Activated CD8-positive, alpha-beta memory T cell treated with anti-CD3 and anti-CD28 coated beads for 36 hours (primary cell): Measurements from ENCODE around the gene POC5. TPM values are rescaled to one million over a fixed set of nuclear protein-coding genes. Genes with fewer than 3 reads are reported as not detected.
"Not testable (repeated sequence)": the region's sequence is repeated elsewhere in the genome, so short reads cannot be mapped to it uniquely, and the experiment has no call there.

Experiments
- CTCF ChIA-PET: fragments of 350-600 bp; sonication (Branson Sonifier 250); formaldehyde crosslinking; loops from one replicate; lab custom pipeline; 2021; ENCODE audit warnings: antibody characterized with exemption; lab: Charles Lee
- POLR2A ChIA-PET: fragments of 350-600 bp; sonication (Branson Sonifier 250); formaldehyde crosslinking; loops from one replicate; lab custom pipeline; 2021; ENCODE audit warnings: antibody characterized with exemption; lab: Charles Lee
- total RNA-seq, 2 experiments: library from RNA; stranded (reverse); gene quantifications; one replicate each; pipeline ENCODE4 v1.2.3, GENCODE V29; 2021

The POC5 gene
- total RNA-seq, 2 experiments from 2014 or later = 11.3 to 11.7 TPM

DNA sequence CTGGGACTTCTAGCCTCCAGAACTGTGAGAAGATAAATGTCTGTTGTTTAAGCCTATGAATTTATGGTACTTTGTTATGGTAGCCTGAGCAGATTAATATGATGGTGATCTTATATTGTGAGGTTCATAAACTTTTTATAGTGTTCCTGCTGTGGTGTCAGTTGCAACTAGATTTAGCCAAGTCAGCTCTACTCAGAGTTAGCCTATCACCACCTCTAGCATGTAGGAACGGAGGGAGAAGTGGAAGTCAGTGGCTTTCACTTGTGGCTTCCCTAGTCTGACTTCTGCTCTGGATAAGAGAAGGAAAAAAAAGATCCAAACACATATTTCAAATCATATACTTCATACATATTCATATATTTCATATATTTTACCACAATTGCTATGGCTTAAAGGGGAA is 6.6 kb downstream of the POC5 start:
- ChIA-PET CTCF (no interaction called here), POLR2A (no interaction called here)

DNA sequence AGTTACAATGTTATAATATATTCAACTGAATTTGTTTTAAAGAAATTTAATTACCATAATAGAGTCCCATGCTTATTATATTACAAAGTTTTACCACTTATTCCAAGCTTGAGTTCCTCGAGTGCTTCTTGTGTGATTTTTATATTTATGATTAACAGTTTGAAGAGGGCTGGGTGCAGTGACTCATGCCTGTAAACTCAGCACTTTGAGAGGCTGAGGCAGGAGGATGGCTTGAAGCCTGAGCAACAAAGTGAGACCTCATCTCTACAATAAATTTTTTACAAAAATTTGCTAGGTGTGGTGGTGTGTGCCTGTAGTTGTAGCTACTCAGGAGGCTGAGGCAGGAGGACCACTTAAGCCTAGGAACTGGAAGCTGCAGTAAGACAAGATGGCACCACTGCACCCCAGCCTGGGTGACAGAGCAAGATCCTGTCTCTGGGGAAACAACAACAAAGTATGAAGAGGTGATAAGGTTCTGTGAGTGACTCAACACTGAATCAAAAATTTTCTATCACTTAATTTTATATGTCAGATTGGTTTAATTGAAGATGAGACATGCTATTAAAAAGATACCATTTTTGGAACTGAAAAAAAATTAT is 9.2 kb downstream of the POC5 start:
- ChIA-PET POLR2A (no interaction called here), CTCF (no interaction called here)

DNA sequence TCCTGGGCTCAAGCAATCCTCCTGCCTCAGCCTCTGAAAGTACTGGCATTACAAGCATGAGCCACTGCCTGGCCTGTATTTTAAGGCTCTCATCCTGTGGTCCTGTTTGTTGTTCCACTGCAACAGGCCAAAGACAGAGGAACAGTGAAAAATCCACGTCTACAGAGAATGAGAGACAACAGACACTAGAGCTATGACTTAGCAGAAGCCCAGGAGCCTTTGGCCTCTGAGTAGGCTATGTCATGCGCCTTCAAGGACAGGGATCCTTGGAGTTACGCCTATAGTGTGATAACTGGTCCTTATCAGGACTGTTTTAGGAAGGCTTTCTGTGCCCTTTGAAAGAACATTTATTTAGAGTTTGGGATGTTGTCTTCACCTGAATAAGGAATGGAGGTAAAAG is 10.5 kb downstream of the POC5 start:
- CTCF ChIA-PET = no interaction called here
- POLR2A ChIA-PET = no interaction called here

DNA sequence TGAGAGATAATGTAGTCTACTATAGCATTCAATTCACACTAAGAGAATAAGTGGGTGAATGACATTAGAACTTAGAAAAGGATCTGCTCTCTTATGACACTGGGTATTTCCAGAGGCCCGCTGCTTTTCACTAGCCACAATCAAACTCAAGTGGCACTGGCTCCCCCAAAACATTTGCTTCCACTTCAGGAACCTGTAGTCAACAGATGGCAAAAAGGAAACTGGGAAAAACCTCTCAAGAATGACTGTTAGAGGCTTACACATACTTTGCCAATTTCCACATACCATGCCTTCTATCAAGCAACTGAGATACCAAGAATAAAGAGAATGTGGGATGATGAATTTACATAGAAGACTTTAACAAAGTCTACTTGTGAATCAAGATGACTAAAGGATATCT is 11.2 kb downstream of the POC5 start:
- CTCF ChIA-PET = no interaction called here
- POLR2A ChIA-PET = no interaction called here

DNA sequence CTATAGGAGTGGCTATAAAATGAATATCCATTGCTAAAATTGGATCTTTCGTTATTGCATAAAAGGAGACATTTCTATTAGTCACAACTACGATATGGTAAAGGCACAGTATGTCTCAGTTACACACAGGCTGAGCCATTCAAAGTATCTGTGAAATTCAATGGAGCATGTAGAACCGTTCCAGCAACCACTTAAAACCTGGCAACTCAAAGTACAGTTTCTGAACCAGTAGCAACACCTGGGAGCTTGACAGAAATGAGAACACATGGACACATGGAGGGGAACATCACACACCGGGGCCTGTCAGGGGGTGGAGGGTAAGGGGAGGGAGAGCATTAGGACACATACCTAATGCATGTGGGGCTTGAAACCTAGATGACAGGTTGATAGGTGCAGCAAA is 15.4 kb downstream of the POC5 start:
- ChIA-PET POLR2A (no interaction called here), CTCF (no interaction called here)

DNA sequence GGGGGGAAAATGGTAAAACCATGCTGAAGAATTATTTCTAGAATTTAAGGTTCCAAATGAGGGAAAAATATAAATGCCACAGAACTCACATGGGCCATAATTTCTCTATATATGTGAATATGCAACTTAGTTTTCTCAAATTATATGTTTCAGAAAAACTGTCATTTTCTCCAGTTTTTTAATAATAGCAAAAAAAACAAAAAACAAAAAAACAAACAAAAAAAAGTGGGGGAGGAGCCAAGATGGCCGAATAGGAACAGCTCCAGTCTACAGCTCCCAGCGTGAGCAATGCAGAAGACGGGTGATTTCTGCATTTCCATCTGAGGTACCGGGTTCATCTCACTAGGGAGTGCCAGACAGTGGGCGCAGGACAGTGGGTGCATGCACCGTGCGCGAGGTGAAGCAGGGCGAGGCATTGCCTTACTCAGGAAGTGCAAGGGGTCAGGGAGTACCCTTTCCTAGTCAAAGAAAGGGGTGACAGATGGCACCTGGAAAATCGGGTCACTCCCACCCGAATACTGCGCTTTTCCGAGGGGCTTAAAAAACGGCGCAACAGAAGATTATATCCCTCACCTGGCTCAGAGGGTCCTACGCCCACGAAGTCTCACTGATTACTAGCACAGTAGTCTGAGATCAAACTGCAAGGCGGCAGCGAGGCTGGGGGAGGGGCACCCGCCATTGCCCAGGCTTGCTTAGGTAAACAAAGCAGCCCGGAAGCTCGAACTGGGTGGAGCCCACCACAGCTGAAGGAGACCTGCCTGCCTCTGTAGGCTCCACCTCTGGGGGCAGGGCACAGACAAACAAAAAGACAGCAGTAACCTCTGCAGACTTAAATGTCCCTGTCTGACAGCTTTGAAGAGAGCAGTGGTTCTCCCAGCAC is 21.5 kb downstream of the POC5 start:
- CTCF ChIA-PET, POLR2A ChIA-PET: not testable (repeated sequence)

DNA sequence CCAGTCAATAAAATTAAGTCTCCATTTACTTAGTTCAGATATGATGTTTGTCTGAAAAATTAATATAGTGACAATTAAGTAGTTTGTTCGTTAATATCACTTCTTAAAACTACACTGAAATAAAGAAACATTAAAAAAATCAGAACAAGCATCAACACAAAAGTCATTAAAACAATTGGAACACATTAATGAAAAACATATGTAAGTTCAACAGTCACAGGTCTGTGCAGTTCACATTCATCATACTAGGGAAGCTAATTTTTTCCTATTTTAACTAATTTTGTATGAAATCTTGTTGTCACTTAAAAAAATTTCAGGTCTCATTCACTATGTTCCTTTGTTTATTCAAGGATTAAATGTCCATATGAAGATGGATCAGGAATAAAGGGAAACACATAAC is 22.5 kb downstream of the POC5 start:
- POLR2A ChIA-PET = no interaction called here

DNA sequence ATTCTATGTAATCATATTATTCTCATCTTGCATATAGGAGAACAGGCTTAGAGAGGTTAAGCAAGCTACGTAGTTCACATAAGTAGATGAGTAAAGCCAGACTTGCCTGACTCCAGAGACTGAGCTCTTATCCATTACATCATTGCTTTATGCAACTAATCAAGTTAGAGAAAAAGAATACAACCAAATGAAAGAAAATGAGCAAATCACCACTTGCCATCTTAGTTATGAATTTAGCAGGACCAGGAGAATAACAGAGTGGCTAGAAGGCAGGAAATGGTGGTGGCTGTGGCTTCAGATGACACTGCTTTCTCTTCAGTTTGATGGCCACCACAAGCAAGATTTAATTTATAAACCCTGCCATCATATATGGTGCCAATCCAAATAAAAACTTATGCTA is 26.6 kb downstream of the POC5 start:
- POLR2A ChIA-PET = interaction anchor here (0.6 kb wide), 1 partner anchor 41 kb away, joined by 3 read pairs; no protein-coding TSS in a partner anchor
- CTCF ChIA-PET = interaction anchor here (1.1 kb wide), 1 partner anchor 26 kb away, joined by 3 read pairs; the partner anchor contains the start of gene POC5

More for the DNA sequence above, 22.5 kb downstream of the POC5 start:
- CTCF ChIA-PET = no interaction called here

DNA sequence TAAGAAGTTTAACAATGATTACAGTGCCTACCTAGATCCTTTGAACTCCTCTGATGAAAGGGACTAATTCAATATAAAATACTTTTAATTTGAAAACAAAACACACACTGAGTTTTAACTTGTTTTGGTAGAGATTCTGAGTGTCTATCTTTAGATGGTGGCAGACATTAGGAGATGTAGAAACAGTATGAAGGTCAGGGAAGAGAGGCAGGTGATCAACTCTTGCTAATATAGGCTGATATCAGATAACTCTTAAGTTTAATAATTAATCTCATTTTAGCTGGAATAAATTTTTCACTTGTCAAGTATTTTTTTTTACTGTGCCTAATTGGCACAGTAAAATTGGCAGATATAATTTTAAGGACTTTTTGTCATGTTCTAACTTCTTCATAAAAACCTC is 30.8 kb downstream of the POC5 start:
- ChIA-PET CTCF (no interaction called here), POLR2A (no interaction called here)

DNA sequence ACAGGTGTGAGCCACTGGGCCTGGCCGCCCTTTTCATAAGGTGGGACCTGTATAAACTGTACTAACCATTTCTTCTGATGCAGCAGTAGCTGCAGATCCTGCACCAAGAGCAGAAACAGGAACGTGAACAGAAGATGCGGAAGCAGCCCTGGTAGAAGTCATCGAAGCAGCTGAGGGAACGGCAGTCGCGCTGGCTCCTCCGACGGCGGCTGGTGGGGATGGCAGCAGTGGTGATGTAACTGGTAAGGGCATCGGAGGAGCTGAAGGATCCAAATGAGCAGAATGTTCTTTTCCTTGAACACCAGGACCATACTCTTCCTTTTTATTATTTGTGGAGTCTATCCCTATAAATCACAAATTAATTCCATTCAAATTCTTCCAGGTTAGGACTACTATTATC is 32.1 kb downstream of the POC5 start:
- ChIA-PET CTCF (no interaction called here), POLR2A (no interaction called here)

DNA sequence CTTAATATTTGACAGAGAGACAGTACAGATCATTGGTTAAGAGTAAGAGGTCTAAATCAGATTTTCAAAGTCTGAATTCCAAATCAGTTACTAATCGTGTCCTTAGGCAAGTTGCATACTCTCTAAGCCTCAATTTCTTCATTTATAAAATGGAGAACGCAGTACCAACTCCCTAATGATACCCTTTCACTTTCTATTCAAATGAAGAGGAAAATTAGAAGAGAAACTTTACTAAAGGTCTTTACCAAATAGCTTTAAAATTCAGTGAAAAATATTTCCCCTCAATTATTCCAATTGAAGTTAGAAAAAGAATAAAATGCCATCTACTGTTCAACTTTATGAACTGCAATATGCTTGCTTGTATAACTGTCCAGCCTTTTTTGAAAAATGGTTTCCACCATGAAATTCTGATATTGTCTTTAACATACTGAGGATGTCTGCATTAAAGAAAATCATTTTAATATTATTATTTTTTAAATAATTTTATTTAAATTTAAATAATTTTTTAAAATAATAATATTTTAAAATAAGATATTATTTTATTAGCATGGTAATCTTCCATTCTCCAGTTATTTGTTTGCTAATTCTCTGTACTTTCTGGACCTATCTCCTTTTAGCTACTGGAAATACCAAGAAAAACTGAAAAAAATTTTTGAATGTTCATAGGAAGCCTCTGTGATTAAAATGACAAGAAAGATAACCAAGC is 36.0 kb downstream of the POC5 start:
- POLR2A ChIA-PET = no interaction called here
- CTCF ChIA-PET = interaction anchor here (1.0 kb wide), 1 partner anchor 307 kb away, joined by 3 read pairs; no protein-coding TSS in a partner anchor

DNA sequence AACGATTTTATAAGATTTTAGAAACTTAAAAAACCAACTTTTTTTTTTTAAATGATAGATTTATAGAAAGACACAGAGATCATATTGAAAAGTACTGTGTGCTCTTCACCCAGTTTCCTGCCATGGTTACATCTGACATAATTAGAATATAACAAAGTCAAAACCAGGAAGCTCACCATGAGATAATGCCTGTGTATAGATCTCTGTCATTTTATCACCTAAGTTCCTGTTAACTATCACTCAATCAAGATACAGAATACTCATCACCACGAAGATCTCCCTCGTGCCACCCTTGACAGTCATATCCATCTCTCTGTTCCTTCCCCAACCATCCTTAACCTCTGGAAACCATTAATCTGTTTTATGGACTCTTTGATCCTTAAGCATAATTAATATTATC is 39.1 kb downstream of the POC5 start:
- CTCF ChIA-PET = interaction anchor here (0.7 kb wide), 1 partner anchor 1190 kb away, joined by 3 read pairs; no protein-coding TSS in a partner anchor
- POLR2A ChIA-PET = no interaction called here

DNA sequence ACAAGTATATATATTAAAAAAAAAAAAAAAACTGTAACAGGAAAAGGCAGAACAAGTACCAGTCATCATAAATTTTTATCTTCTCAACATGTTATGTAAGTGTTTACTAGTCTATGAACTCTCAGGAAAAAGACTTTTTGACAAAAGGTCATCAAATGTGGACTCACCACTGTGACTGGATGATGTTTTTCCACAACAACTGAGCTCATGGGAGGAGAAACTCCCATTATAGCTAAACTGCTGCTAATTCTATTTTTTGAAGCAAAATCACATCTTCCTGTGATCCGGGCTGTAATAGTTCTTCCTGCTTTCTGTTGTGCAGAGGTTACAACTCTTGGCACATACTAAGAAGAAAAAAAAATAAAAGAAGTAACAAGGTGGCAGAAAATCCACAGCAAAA is 39.6 kb downstream of the POC5 start:
- POLR2A ChIA-PET = no interaction called here
- CTCF ChIA-PET = interaction anchor here (0.7 kb wide), 1 partner anchor 1191 kb away, joined by 3 read pairs; no protein-coding TSS in a partner anchor

DNA sequence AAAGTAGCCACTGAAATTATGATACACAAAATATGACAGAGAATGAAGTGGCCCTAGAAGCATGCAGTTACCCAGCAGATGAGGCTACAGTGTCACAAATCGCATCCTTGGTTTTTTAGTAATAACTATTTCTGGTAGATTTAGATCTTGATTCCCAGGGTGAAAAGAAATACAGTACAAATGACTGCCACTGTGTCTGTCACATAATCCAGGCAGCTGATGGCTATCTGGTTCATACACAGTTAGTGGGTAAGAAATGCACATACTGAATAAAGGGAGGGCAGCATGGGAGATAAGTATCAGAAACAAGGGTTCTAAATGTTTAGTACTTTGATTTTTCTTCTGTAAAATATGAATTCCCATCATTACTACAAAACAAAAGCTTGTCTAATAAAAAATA is 41.5 kb downstream of the POC5 start:
- CTCF ChIA-PET = no interaction called here
- POLR2A ChIA-PET = no interaction called here

DNA sequence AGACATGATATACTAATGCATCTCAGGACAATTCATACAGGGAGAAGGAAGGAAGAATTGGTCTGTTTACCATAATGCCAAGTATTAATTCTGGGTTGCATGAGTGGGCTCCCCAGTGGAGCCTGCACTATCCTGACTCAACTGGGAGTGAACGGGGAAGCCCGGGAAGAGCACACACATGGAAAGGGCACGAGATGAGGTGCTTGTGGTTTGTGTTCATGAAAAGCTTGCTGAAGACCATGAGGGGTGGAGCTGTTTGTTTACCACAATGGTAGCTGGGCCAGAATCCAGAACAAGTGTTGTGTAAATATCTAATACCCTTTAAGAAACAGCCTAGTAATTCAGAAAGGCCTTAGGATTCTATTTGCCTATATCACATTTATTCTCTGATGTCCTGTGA is 44.6 kb downstream of the POC5 start:
- POLR2A ChIA-PET = no interaction called here
- CTCF ChIA-PET = no interaction called here

DNA sequence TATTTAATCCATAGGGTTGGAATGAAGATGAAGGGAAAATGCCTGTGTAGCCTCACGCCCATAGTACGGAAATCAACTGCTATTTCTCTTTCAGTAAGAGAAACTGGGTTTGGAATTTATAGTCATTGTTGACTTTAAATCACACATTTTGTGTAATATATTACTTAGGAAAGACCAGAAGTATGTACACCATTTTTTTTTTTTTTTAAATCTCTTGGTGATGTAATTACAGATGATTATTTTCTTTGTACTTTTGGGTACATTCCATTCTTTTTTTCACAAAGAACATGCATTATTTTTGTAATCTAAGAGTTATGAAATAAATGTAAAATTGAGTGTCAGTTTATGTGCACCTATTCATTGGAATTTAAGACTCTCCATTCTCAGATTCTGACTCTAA is 45.7 kb downstream of the POC5 start:
- POLR2A ChIA-PET = no interaction called here
- CTCF ChIA-PET = no interaction called here

DNA sequence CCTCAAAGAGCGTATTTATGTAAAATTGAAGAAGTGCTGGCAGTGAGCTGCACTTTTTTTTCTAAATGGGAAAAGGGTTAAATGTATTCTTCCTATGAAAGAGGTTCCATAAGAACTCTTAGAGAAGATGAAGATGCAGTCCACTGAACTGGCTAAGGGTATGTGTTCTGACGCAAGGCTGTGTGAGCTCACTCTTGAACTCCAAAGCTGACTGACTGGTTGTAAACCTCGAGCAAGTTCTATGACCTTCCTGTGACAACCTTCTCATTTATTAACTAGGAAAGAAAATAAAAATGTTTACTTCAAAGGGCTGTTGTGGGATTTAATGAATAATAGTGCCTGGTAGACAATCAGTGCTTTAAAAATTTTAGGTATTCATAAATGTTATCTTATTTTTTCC is 46.7 kb downstream of the POC5 start:
- CTCF ChIA-PET = no interaction called here
- POLR2A ChIA-PET = no interaction called here

DNA sequence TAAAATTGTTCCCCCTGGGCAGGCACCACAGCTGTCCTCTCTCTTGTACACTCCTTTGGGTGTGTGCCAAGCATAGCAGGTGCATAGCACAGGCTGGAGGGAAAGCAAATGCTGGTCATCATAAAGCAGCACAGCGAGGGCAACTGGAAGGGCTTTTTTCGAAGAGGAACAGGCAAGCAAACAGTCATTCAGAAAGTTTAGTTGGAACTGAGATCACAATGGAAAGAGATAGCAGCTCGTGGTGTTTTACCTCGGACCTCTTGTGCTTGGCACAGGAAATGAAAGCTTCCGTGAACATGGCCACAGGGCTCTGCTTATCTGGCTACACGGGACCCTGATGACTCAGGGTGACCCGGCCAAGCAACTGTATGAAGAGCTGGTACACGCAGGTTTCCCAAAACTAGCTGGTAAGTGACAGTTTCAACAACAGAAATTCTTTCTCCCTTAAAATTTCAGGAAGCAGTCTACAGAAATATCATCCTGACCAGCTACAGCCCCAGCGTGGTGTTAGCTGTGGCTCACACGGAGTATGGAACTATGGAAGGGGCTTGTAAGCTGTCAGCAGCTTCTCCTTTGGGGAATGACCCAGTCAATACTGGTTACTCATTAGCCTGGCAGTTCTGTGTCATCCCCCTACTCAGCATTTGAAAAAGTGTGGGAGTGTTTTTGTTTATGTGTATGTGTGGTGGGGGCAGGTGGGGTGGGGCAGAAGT is 48.1 kb downstream of the POC5 start:
- ChIA-PET CTCF (interaction anchor here (0.7 kb wide), 1 partner anchor 101 kb away, joined by 3 read pairs; no protein-coding TSS in a partner anchor), POLR2A (interaction anchor here (0.6 to 1.8 kb wide), 4 partner anchors 62 to 433 kb away, joined by 5 to 6 read pairs (median 6); partner anchors contain the start of gene ANKRD31)

DNA sequence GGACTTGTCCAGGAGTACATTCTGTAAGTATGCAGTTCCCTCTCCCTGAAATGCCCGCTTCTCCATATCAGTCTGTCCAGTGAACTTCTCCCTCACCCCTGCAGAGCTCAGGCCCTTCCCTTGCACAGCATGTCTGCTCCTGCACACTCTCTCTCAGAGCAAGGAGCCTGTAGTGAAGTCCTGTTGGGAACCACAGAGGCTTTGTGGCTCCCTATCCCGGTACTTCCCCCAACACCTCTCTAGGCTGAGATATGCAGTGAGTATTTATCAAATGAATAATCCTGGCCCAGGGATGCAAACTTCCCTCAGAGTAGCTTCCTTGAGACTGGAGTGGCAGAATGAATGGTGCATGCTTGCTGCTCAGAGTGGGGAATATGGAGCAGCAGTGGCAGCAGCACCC is 48.8 kb downstream of the POC5 start:
- POLR2A ChIA-PET = interaction anchor here (0.9 to 1.8 kb wide), 2 partner anchors 93 to 101 kb away, joined by 5 to 6 read pairs; no protein-coding TSS in a partner anchor
- CTCF ChIA-PET = no interaction called here
